Myocyte (in vitro differentiated cells): Measurements from ENCODE around the gene PARD3B. TPM values are rescaled to one million over a fixed set of nuclear protein-coding genes. Genes with fewer than 3 reads are reported as not detected.
"Not testable (repeated sequence)": the region's sequence is repeated elsewhere in the genome, so short reads cannot be mapped to it uniquely, and the experiment has no call there.

Experiments
- DNase-seq: peaks from one replicate; pipeline ENCODE4 v3.0.0-alpha.2; 2012; ENCODE audit warnings: low read depth
- total RNA-seq: library from RNA; depleted of rRNA; stranded (reverse); fragments of >200 nt; gene quantifications from 2 replicates; pipeline ENCODE4 v1.2.3, GENCODE V29; 2014

PARD3B gene
- total RNA-seq, 1 donor from 2014 or later = 7.2 TPM

- DNase-seq = no peak
These were observed 631.3 kb downstream of the PARD3B start for GRCh38 chr2:205176546-205176945.

DNA sequence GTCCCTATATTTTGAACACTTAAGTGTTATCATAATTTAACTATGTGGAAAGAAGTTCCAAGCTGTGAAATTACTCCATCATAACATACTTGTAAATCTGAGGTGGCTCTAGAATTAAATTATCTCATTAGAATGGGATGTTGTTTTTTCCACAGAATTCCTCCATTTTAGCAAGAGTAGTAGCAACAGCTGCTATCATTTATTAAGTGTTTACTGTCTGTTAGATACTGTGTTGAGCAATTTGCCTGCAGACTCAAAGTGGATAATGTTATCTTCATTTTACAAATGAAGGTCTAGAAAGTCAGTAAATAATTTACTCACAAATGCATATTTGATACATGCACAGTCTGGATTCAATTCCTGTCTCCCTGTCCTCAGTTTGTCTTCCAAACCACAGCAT is 632.3 kb downstream of the PARD3B start:
- DNase-seq = peak; percentile 38

DNA sequence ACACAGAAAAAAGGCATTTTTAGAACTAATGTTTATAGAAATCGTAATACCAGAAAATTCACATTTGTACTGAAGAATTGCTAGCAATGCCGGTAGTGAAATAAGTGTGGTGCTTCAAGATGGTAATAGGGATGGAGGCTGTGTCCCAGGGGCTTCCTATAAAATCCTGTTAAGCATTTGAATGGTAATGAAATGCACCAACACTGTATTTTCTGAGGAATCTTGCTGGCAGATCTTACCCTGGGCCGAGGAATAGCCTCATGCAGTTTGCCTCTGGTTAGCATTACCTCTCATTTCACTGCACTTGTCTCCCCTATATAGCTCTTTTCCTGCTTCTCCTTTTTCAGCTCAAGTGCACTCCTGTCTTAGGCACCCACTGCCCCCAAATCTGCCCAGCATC is 635.5 kb downstream of the PARD3B start:
- no peak for DNase-seq

DNA sequence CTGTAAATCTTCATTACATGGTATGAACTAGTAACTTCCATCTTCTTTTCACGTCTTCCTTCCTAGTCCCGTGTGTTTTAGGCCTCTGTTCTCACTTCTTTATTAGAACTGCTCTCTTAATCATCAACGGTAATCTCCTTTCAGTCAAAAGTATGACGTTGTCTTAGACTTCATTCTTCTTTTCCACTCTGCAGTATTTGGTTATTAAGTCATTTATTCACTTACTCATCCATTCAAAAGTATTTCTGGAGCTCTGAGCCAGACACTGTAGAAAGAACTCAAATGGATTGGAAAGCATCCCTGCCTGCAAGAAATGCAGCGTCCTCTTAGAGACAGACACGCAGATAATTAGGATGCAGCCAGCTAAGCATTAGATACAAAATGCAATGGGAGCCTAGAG is 642.5 kb downstream of the PARD3B start:
- DNase-seq = no peak

GRCh38 chr2:205188239-205189138 is 643.2 kb downstream of the PARD3B start:
- DNase-seq = peak; percentile 59

GRCh38 chr2:205189301-205189700 is 644.0 kb downstream of the PARD3B start:
- DNase-seq = no peak

- no peak for DNase-seq
These were observed 645.3 kb downstream of the PARD3B start for GRCh38 chr2:205190528-205190927.

GRCh38 chr2:205193125-205193835 is 648.0 kb downstream of the PARD3B start:
- no peak for DNase-seq

GRCh38 chr2:205193836-205194228 is 648.6 kb downstream of the PARD3B start:
- no peak for DNase-seq

GRCh38 chr2:205197468-205198139 is 652.3 kb downstream of the PARD3B start:
- peak; percentile 30 for DNase-seq

GRCh38 chr2:205198140-205198525 is 652.9 kb downstream of the PARD3B start:
- DNase-seq = peak; percentile 59

DNA sequence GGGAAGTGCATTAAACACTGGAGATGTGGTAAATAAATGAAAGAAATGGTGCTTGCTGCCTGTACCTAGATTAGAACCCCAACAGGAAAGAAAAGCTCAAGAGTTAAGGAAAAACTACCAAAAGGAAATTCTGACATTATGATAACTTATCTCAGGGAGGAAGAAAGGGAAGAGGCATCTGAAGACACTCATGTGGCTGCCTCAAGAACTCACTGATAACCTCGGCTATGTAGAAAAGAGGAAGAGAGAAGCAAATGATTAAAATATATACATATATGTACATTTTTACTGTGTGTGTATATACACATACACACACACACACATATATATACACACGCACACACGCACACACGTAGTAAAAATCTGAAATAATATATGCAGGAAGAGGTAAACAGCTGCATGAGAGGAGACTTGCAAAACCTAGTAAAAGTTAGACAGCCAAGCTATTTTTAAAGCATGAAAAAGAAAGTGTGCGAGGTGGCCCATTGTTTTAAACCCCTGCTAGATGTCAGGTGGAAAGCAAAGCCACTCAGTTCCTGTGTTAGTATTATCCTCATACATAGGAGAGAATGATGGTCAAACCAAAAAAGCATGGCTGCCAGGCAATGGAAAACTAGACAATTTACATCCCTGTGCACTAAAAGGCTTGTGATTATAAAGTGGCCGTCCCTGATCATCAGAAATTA is 654.0 kb downstream of the PARD3B start:
- no peak for DNase-seq

- no peak for DNase-seq
These were observed 665.2 kb downstream of the PARD3B start for GRCh38 chr2:205210494-205210893.

- DNase-seq = no peak
These were observed 667.1 kb downstream of the PARD3B start for GRCh38 chr2:205212357-205212756.

- no peak for DNase-seq
These were observed 670.8 kb downstream of the PARD3B start for GRCh38 chr2:205216092-205216491.

DNA sequence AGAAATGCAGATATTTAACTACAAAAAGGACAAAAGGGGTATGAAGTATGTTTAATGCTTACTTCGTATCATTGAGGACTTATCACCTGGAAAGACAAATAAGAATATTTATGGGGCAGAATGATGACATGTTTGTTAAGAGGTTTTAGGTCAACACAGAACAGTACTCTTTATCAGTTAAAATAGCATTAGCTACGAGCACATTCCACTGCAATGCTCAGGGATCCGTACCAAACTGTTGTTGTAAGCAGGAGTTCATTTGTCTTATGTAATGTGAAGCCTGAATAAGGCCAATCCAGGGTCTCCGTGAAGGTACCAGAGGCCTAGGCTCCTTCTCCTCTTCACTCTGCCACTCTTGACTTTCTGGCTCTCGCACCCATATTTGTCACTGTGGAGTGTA is 671.3 kb downstream of the PARD3B start:
- DNase-seq = no peak

DNA sequence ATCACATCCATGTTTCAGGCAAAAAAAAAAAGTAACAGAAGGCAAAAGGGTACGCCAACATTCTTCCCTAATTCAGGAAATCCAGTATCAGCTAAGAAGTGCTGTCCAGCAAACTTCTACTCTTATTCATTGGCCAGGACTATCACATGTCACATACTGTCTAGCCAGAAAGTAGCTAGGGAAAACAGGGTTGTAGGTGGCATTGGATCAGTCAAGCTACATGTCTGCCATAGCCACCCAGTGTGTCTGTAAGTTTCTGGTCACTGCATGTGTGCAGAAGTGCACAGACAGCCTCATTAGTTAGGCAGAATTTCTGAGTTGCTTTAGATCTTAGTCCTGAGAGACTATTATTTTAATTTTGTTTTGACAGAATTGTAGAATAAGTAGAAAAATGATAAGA is 671.7 kb downstream of the PARD3B start:
- no peak for DNase-seq

DNA sequence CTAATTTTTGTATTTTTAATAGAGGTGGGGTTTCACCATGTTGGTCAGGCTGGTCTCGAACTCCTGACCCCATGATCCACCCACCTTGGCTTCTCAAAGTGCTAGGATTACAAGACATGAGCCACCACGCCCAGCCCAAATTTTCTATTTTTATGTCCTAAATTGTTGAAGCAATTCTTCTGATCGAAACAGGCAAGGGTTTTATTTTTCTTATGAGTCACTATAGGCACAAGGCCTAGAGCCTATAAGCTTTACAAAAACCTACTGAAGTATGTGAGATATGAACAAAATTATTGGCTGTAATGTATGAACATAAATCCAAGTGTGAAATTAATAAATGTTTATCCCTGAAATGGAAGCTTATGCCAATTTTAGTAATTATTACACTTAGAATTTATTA is 672.8 kb downstream of the PARD3B start:
- DNase-seq = no peak

- not testable (repeated sequence) for DNase-seq
These were observed 673.5 kb downstream of the PARD3B start for GRCh38 chr2:205218816-205219215.

DNA sequence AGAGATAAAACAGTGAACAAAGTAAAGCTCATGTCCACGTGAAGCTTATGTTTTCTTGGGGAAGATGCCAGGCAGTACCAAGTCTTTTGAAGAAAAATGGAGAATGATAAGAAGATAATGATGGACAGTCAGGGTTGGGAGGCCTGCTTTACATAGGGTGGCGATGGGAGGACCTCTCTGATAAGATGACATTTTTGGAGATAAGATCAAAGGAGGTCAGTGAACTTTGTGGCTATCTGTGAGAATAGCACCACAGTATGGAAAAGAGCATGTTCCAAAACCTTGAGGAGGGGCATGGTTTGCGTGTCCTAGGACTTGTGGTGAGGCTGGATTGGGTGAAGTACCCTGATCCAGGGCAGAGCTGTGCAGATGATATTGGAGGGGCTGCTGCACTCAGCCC is 675.3 kb downstream of the PARD3B start:
- no peak for DNase-seq

GRCh38 chr2:205232086-205232485 is 686.8 kb downstream of the PARD3B start:
- DNase-seq = no peak
